PC-3 (cell line): ENCODE data around the gene DPH7. TPM values are rescaled to one million over a fixed set of nuclear protein-coding genes. Genes with fewer than 3 reads are reported as not detected.
A peak's percentile ranks its signal among the peaks of the same experiment; 100 is the strongest.
"Not testable (repeated sequence)": the region's sequence is repeated elsewhere in the genome, so short reads cannot be mapped to it uniquely, and the experiment has no call there.

Experiments
- ATAC-seq: fragments of 200-7000 bp; cut with Tn5 transposase; 2 replicates; pipeline ENCODE4 v1.9.1; 2020; ENCODE audit warnings: mild to moderate bottlenecking, moderate library complexity
- BruUV-seq: library from RNA; stranded (reverse); fragments of 400-500 nt; replicated peaks from 2 replicates; lab custom pipeline; 2021; lab: Mats Ljungman, UMichigan
- CTCF ChIA-PET: fragments of 300-600 bp; sonication (Branson Sonifier 250); formaldehyde crosslinking; loops from one replicate; lab custom pipeline; 2022; ENCODE audit warnings: antibody characterized with exemption; lab: Charles Lee
- POLR2A ChIA-PET: fragments of 300-600 bp; sonication (Branson Sonifier 250); formaldehyde crosslinking; loops from one replicate; lab custom pipeline; 2022; ENCODE audit warnings: antibody characterized with exemption; ENCODE audit not compliant: unreplicated experiment; lab: Charles Lee
- DNase-seq: peaks from one replicate; pipeline ENCODE4 v3.0.0-alpha.2; 2015
- H2AFZ ChIP-seq: fragments of 300-600 bp; sonication (generic); 2 replicates; pipeline ENCODE4 v1.6.0; 2016; ENCODE audit warnings: antibody characterized with exemption, low read length
- H3F3A ChIP-seq: fragments of 300-600 bp; sonication (generic); one replicate; pipeline ENCODE4 v1.6.0; 2017; ENCODE audit warnings: antibody characterized with exemption, low read length, control low read depth, mild to moderate bottlenecking; ENCODE audit not compliant: unreplicated experiment
- H3K27ac ChIP-seq: fragments of 300-600 bp; sonication (generic); 2 replicates; pipeline ENCODE4 v1.5.1; 2016; ENCODE audit warnings: mild to moderate bottlenecking, low read length
- H3K27me3 ChIP-seq: fragments of 300-600 bp; sonication (generic); 2 replicates; pipeline ENCODE4 v1.6.1; 2016; ENCODE audit warnings: low read length, mixed read lengths
- H3K36me3 ChIP-seq: fragments of 300-600 bp; sonication (generic); 2 replicates; pipeline ENCODE4 v1.6.1; 2016; ENCODE audit warnings: low read depth, mixed run types, low read length, mixed read lengths
- H3K4me1 ChIP-seq: fragments of 300-600 bp; sonication (generic); 2 replicates; pipeline ENCODE4 v1.5.1; 2016; ENCODE audit warnings: low read length; ENCODE audit not compliant: insufficient read depth
- H3K4me2 ChIP-seq: fragments of 300-600 bp; sonication (generic); 2 replicates; pipeline ENCODE4 v1.6.0; 2016; ENCODE audit warnings: low read length
- H3K4me3 ChIP-seq: fragments of 300-600 bp; sonication (generic); 2 replicates; pipeline ENCODE4 v1.5.1; 2016; ENCODE audit warnings: mild to moderate bottlenecking, low read length, mixed read lengths
- H3K79me2 ChIP-seq: fragments of 300-600 bp; sonication (generic); 2 replicates; pipeline ENCODE4 v1.6.1; 2017; ENCODE audit warnings: low read length, mixed read lengths
- H3K9ac ChIP-seq: fragments of 300-600 bp; sonication (generic); 2 replicates; pipeline ENCODE4 v1.6.0; 2016; ENCODE audit warnings: mild to moderate bottlenecking, low read length
- H3K9me2 ChIP-seq: fragments of 300-600 bp; sonication (generic); replicated peaks from 2 replicates; pipeline ENCODE4 v1.6.1; 2016; ENCODE audit warnings: mixed run types, low read length, mixed read lengths
- H3K9me3 ChIP-seq: fragments of 300-600 bp; sonication (generic); 2 replicates; pipeline ENCODE4 v1.6.1; 2016; ENCODE audit warnings: low read length, mixed read lengths
- H4K20me1 ChIP-seq: fragments of 300-600 bp; sonication (generic); 2 replicates; pipeline ENCODE4 v1.6.1; 2016; ENCODE audit warnings: low read length, mixed read lengths
- CTCF ChIP-seq: fragments of 300-600 bp; sonication (generic); conservative IDR thresholded peaks from 2 replicates; pipeline ENCODE4 v1.5.1; 2017; ENCODE audit warnings: antibody characterized with exemption, low read depth, mild to moderate bottlenecking, low read length
- EZH2 ChIP-seq: fragments of 300-600 bp; sonication (generic); IDR thresholded peaks from one replicate; pipeline ENCODE4 v1.6.1; 2017; ENCODE audit warnings: antibody characterized with exemption, mild to moderate bottlenecking, low read length; ENCODE audit not compliant: unreplicated experiment
- EZH2phosphoT487 ChIP-seq: fragments of 300-600 bp; sonication (generic); IDR thresholded peaks from 2 replicates; pipeline ENCODE4 v1.6.1; 2018; ENCODE audit warnings: mild to moderate bottlenecking, antibody characterized with exemption, low read length, borderline replicate concordance
- intact Hi-C: fragments of 100-400 bp; cut with micrococcal nuclease; formaldehyde crosslinking; loops from 2 replicates; pipeline ENCODE4 v1.9.0; 2023
- total RNA-seq: library from RNA; depleted of rRNA; stranded (reverse); fragments of >200 nt; gene quantifications from 2 replicates; pipeline ENCODE4 v1.2.3, GENCODE V29; 2014

Gene DPH7
- total RNA-seq, 1 experiment from 2014 or later = 35.1 TPM

GRCh38 chr9:137552022-137552768 is 26.5 kb downstream of the DPH7 start:
- POLR2A ChIA-PET = interaction anchor here (0.6 to 1.3 kb wide), 3 partner anchors 21 to 53 kb away, joined by 3 to 21 read pairs (median 5); partner anchors contain the start of gene ARRDC1
- DNase-seq = peak; percentile 11
- intact Hi-C loops = loop anchor here (10.0 kb wide), 1 partner anchor 53 kb away; the partner anchor contains the start of gene ARRDC1
- Histone ChIP-seq H3K9me3 (no peaks in the 10 kb centered on the region), H3K27me3 (no peaks in the 10 kb centered on the region), H3K4me1 (peaks cover 7% of the 10 kb centered on the region), H2AFZ (peak overlapping the region; percentile 40; the same call in 1 of the 2 replicates), H3K9me2 (no peaks in the 10 kb centered on the region), H3K27ac (peak overlapping the region; percentile 30; the same call in 1 of the 2 replicates), H3K36me3 (no peaks in the 10 kb centered on the region; the same call in 1 of the 2 replicates), H3F3A (no peaks in the 10 kb centered on the region), H3K4me3 (peak overlapping the region; percentile 84), H3K79me2 (peaks cover 16% of the 10 kb centered on the region), H3K9ac (peak overlapping the region; percentile 76), H3K4me2 (peak overlapping the region; percentile 95), H4K20me1 (no peaks in the 10 kb centered on the region)
- TSS peak; percentile 94 for BruUV-seq
- peak; percentile 14 for ATAC-seq
- CTCF ChIA-PET = interaction anchor here (0.5 to 0.6 kb wide), 3 partner anchors 40 to 266 kb away, joined by 3 to 5 read pairs (median 3); partner anchors contain the start of gene EHMT1
- TF ChIP-seq EZH2phosphoT487 = no peak
- TF ChIP-seq CTCF = no peak
- TF ChIP-seq EZH2 = no peak

- peaks cover 7% of the 10 kb centered on the region for H3K4me1 ChIP-seq
- ChIA-PET POLR2A (interaction anchor here (0.6 to 1.3 kb wide), 3 partner anchors 20 to 54 kb away, joined by 3 to 21 read pairs (median 5); partner anchors contain the start of gene ARRDC1), CTCF (interaction anchor here (0.5 to 0.6 kb wide), 3 partner anchors 41 to 265 kb away, joined by 3 to 5 read pairs (median 3); partner anchors contain the start of gene EHMT1)
- peaks cover 16% of the 10 kb centered on the region for H3K79me2 ChIP-seq
- intact Hi-C loops = loop anchor here (1.0 to 10.0 kb wide), 2 partner anchors 16 to 53 kb away; partner anchors contain the start of gene ARRDC1
- no peaks in the 10 kb centered on the region for H4K20me1 ChIP-seq
- peak within 1 kb of the TSS; percentile 76 for H3K9ac ChIP-seq
- H3K27me3 ChIP-seq = no peaks in the 10 kb centered on the region
- H3K36me3 ChIP-seq = no peaks in the 10 kb centered on the region; the same call in 1 of the 2 replicates
- H3F3A ChIP-seq = no peaks in the 10 kb centered on the region
- BruUV-seq = no TSS peak
- peak within 1 kb of the TSS; percentile 84 for H3K4me3 ChIP-seq
- H3K27ac ChIP-seq = peak within 1 kb of the TSS; percentile 30; the same call in 1 of the 2 replicates
- TF ChIP-seq EZH2phosphoT487 (no peak), CTCF (peak; percentile 30; the same call in 1 of the 2 replicates)
- H2AFZ ChIP-seq = peak within 1 kb of the TSS; percentile 67; the same call in 1 of the 2 replicates
- H3K9me3 ChIP-seq = no peaks in the 10 kb centered on the region
- peak within 1 kb of the TSS; percentile 95 for H3K4me2 ChIP-seq
- no peaks in the 10 kb centered on the region for H3K9me2 ChIP-seq
- DNase-seq = peak; percentile 90
- ATAC-seq = peak; percentile 72
Observed at GRCh38 chr9:137551264-137552021, 27.3 kb downstream of the DPH7 start, which contains the start of gene MRPL41. TSS of gene MRPL41 (plus strand) at chr9:137551879. CDS start at chr9:137552082, 203 bp downstream.

GRCh38 chr9:137550958-137551263 is 27.8 kb downstream of the DPH7 start:
- not testable (repeated sequence) for H3K36me3 ChIP-seq, BruUV-seq, DNase-seq, H3K9me3 ChIP-seq, H3K9me2 ChIP-seq, H3K27me3 ChIP-seq, H3K4me1 ChIP-seq, H3K27ac ChIP-seq, H4K20me1 ChIP-seq, H3F3A ChIP-seq, ATAC-seq
- ChIA-PET CTCF (interaction anchor here (1.3 kb wide), 1 partner anchor 16 kb away, joined by 10 read pairs; no protein-coding TSS in a partner anchor), POLR2A (interaction anchor here (0.6 kb wide), 1 partner anchor 104 kb away, joined by 4 read pairs; no protein-coding TSS in a partner anchor)
- peak overlapping the region; percentile 48 for H3K9ac ChIP-seq
- H3K4me2 ChIP-seq = peak overlapping the region; percentile 83
- peak overlapping the region; percentile 67; the same call in 1 of the 2 replicates for H2AFZ ChIP-seq
- peak overlapping the region; percentile 66 for H3K4me3 ChIP-seq
- intact Hi-C loops = loop anchor here (1.0 to 10.0 kb wide), 2 partner anchors 16 to 54 kb away; partner anchors contain the start of gene ARRDC1
- H3K79me2 ChIP-seq = peaks cover 16% of the 10 kb centered on the region
